SKM-1 (cell line): ENCODE measurements around the gene ATF2.
A peak's percentile ranks its signal among the peaks of the same experiment; 100 is the strongest.

Source experiments
- DNase-seq: peaks from one replicate; lab custom pipeline; 2025; ENCODE audit not compliant: unreplicated experiment; lab: John Stamatoyannopoulos, UW

Gene ATF2

GRCh38 chr2:175167792-175168563, at the start of gene ATF2:
TSS of gene ATF2 (minus strand) at chr2:175168203. CDS start at chr2:175136443, 31,760 bp downstream.
- DNase-seq: peak; percentile 98

- DNase-seq: no peak
Measured at GRCh38 chr2:175207741-175208438, 39.9 kb upstream of the ATF2 start.

- no peak for DNase-seq
Measured at GRCh38 chr2:175206866-175207265, 38.9 kb upstream of the ATF2 start.

GRCh38 chr2:175205523-175205922, 37.5 kb upstream of the ATF2 start:
- no peak for DNase-seq

GRCh38 chr2:175203621-175204496, 35.9 kb upstream of the ATF2 start:
- peak; percentile 5 for DNase-seq

- DNase-seq: no peak
Measured at GRCh38 chr2:175195012-175195411, 27.0 kb upstream of the ATF2 start.

GRCh38 chr2:175188761-175189160, 20.8 kb upstream of the ATF2 start:
- DNase-seq: no peak

GRCh38 chr2:175187378-175187777, 19.4 kb upstream of the ATF2 start:
- DNase-seq: peak; percentile 13

GRCh38 chr2:175183674-175184073, 15.7 kb upstream of the ATF2 start:
- DNase-seq: no peak

- DNase-seq: no peak
Measured at GRCh38 chr2:175181877-175182308, 13.9 kb upstream of the ATF2 start.

- DNase-seq: peak; percentile 89
Measured at GRCh38 chr2:175181104-175181876, 13.3 kb upstream of the ATF2 start, which contains the start of gene ATP5MC3. TSS of gene ATP5MC3 (minus strand) at chr2:175181710. CDS start at chr2:175181393, 317 bp downstream.

GRCh38 chr2:175180701-175181103, 12.7 kb upstream of the ATF2 start:
- peak; percentile 37 for DNase-seq

- no peak for DNase-seq
Measured at GRCh38 chr2:175176624-175177023, 8.6 kb upstream of the ATF2 start.

GRCh38 chr2:175175896-175176295, 7.9 kb upstream of the ATF2 start:
- DNase-seq: no peak

- no peak for DNase-seq
Measured at GRCh38 chr2:175175320-175175719, 7.3 kb upstream of the ATF2 start.

GRCh38 chr2:175170659-175171304, 2.8 kb upstream of the ATF2 start:
- no peak for DNase-seq

- no peak for DNase-seq
Measured at GRCh38 chr2:175169191-175169590, 1.2 kb upstream of the ATF2 start.

GRCh38 chr2:175168564-175168945, 552 bp upstream of the ATF2 start:
- DNase-seq: no peak

- DNase-seq: no peak
Measured at GRCh38 chr2:175167076-175167791, 769 bp downstream of the ATF2 start.
